HG03571 (cell line): Measurements from ENCODE around the gene SERPINB5.

Source experiments
- ATAC-seq: cut with Tn5 transposase; IDR thresholded peaks from one replicate; pipeline ENCODE4 v1.9.1; 2021; ENCODE audit not compliant: unreplicated experiment

The SERPINB5 gene

DNA sequence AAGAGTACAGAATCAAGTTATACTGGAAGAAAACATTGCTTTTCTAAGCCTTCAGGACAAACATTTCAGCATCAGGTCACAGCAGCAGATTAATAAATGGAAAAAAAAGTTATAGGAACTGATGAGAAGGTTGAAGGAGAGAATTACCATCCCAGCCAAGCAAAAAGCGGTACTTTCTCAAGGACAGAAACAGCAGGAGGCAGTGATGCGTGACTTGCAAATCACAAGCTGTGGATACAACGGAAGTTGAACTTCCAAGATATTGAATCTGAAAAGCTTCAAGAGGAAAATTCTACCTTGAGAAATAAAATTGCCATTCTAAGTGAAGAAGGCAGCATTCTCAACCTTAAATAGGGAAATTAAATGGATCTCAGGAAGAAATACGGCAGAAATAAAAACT lies 46.9 kb downstream of the SERPINB5 start:
- no peak for ATAC-seq

DNA sequence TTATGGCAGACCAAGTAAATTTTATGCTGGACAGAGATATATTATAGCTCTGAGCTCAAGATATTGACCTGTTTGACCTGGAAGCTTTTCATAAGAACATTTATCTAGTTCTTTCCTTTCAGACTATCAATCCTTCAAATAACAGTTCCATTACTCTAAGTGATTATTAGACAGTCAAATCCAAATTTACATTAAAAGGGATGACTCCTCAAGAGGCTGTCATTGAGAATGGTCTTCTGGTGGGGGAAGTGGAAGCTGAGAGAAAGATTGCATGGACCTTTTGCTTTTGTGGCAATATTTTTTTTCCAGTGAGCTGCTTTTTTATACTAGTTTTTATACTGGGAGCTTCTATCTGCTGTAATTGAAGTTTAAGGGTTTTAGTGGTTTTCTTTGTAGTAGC lies 50.5 kb downstream of the SERPINB5 start:
- ATAC-seq, result no peak

DNA sequence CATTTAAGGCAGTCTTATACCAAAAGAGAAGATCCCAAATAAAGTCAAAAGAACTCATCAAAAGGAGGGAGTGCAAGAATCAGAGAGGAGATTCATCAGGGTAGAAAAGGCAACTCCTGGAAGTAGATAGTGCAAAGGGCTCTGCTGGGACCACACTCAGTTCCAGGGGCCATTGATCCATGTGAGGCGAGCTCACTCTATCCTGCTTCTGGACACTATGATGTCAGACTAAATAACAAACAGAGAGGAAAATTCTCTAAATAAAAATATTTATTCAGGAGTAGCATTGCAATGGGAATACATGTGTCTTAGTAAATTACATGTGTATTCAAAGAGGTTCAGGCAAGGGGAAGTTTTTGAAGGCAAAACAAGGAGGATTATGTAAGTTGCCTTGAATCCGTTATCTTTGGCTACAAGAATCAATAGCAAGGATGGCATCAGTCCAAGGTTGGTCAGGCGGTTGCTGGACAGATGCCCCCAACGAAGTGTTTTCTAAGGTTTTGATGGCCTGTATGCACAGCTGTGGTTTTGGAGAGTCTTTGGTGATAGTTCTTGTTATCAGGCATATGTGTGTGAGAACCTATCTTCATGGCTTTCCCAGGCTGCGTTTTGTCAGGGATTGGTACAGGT lies 52.2 kb downstream of the SERPINB5 start:
- ATAC-seq, result no peak

DNA sequence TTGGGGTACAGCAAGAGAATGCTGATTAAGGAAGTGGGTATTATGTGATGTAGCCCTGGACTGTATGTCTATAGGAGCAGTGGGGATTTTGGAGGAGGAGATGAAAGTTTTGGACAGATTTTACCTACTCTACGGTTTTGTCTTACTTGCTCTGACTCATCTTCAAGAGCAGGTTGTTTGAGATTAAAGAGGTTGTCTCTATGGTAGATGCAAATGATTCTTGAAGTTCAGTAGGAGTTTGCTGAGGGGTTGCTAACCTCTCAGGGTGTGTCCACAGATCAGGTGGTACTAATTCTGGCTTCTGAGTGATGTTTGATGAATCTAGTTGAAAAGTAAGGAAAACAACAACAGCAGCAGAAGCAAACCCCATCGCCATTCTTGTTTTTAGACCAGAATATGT lies 55.7 kb downstream of the SERPINB5 start:
- no peak for ATAC-seq

DNA sequence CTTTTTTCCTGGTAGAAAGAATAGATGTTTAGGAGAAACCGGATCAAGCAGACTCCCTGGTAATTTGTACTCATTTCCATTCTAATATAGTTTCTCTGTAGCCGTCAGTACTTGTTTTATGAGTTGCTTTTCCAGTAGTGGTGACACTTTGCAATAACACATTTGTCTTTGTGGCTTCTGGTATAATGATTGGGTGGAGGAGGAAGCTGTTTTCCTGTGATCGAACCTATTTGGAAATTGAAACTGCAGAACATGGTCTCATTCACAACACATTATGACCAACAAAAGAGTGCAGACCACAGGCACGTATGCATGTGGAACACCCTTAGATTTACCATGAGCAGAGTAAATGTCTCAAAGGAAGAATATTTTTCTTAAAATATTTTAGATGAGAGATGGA lies 57.9 kb downstream of the SERPINB5 start:
- ATAC-seq, result no peak

DNA sequence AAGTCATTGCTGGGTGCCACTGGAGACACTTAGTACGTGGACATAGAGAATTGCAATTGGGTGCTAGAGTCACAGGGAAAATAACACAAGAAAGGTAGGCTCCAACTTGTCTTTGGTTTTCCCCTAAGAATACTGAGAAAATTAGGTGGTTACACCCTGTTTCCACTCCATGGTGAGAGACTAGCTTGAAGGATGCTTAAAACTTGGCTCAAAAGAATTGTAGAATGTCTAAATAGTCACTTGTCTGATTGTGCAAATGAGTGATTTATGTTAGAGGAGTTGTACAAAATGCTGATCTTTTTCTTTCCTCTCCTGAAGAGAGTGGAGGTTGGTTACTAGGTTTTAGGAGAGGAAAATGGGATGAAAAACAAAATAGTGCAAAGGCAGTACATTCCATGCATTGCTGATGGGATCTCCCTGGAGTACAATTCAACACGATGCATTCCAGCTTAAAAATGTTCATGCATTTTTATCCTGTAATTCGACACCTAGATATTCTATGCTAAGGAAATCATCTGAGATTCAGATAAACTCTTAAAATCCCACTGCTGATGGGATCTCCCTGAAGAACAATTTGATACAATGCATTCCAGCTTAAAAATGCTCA lies 63.2 kb downstream of the SERPINB5 start:
- no peak for ATAC-seq

DNA sequence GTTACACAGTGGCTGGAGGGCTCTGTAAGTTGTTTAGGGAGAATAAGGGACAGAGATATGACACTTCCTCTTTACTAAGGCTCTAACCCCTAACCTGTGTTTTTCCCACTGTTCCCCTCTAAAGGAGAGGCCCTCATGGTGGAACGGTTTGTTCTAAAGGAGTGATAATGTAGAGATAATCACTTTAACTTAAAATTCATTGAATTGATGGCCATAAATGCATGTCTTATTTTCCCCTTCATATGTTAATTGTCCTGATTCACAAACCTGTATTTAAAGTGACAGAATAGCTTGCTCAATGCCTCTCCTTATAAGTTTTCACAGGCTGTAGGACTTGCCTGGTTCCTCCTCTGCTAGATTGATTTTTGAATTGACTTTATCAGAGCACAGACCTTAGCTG lies 65.3 kb downstream of the SERPINB5 start, which contains the start of gene SERPINB12:
Gene SERPINB12, plus strand, starts transcription at position 301 of the 400 bp plus-strand sequence. CDS start 13,791 bp downstream, outside the sequence.
- ATAC-seq, result no peak

DNA sequence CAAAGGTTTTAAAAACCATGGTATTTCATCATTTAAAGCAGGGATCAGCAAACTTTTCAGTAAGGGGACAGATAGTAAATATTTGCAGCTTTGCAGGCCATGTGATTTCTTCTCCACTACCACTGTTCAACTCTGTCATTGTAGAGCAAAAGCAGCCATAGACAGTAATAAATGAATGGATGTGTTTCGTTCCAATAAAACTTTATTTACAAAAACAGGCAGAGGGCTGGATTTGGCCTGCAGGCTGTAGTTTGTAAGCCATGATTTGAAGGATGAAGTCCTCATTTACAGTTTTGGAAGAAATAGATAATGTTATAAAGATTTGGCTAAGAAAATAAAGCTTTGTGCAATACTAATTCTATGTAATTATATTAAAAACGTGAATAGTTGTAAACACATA lies 67.3 kb downstream of the SERPINB5 start:
- no peak for ATAC-seq

DNA sequence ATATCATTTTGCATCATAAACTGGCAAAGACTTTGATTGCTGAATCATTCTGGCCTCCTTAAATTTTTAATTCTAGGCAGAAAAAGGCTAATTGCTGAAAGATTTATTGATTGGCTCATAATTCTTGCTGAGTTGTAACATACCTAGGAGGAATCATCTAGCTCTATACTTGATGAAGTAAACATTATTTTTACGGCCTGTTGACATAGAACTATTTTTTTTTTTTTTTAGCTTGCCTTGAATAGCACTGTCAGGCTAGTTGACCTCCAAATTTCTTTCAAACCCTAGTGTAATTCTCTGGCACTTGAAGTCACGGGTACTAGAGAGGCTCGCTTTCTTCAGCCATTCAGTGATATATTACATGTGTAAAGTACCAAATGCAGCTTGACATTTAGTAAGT lies 68.2 kb downstream of the SERPINB5 start:
- ATAC-seq, result no peak

DNA sequence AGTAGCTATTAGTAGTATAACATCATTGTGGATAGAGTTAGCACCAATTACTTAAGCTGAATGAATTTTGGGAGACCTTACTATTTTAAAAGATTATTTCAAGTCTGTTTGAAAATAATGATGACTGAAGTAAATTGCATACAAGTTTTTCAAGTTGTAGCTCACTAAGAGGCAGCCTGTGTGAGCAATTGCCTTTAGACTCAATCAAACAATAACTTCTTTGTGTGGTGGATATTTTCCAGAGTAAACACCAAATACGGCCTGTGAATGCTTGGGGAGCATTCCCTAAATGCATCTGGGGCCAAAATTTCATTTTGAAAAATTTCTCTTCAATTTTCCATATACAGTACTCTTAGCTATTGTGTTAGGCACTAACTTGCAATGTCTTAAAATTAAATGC lies 73.3 kb downstream of the SERPINB5 start:
- no peak for ATAC-seq

DNA sequence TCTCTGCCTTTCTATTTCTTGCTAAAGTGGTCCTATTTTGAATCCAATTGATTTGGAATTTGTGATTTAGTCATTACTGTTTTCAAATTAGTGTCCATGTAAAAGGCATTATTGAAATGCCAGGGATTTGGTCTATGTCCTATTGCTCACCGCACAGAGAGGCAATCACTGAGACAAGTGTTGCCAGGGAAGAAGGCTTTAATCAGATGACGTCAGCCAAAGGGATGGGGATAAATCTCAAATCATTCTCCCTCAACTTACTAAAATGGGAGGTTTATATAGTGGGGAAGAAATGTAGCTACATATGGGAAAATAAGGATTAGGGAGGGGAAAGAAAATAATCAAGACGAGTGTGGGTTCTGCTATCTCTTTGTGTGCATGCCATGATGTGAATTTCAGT lies 75.0 kb downstream of the SERPINB5 start:
- no peak for ATAC-seq

DNA sequence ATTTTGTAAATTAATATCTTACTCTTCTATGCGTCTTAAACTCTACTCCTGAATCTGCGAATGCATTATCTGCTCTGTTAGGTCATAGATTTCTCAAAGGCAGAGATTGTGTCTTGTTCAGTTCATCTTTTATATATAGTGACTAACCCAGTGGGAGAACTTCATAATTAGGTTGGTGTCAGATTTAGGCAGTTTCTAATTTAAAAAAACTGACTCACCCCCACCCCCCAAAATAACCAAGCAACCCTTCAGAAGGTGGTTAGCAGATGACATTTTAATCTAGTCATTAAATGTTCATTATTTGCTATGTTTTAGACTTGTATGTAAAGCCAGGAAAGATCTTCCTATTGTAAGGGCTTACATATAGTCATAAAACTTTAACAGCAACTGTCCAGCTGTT lies 75.8 kb downstream of the SERPINB5 start:
- ATAC-seq, result no peak

DNA sequence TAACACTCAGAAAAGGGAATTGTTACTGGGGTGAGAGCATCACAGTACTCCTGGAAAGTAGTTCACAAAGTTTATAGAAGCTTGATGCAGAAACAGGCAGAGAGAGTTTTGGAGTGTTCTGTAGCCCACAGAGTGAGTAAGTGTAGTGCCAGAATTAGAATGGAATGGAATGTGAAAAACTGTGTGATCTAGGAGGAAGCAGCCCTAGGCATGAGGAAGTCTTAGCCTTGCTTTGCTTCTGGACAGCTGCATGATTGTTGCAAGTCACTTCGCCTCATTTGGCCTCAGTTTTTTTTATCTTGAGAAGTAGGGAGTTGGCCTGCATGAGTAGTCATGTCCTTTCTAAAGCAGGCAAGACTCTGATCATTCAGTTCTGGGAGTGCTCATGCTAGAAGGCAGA lies 76.3 kb downstream of the SERPINB5 start:
- ATAC-seq, result no peak
